K562 (cell line): Measurements from ENCODE around the gene RBKS. TPM values are rescaled to one million over a fixed set of nuclear protein-coding genes. Genes with fewer than 3 reads are reported as not detected.

Experiments
- ATAC-seq: fragments of 200-7000 bp; cut with Tn5 transposase; 3 replicates; pipeline ENCODE4 v1.9.1; 2020; ENCODE audit warnings: moderate library complexity
- BruUV-seq: library from RNA; stranded (reverse); fragments of 400-500 nt; replicated peaks from 2 replicates; lab custom pipeline; 2021; lab: Mats Ljungman, UMichigan
- CTCF ChIA-PET: fragments of 300-600 bp; formaldehyde crosslinking; extraction: SDS; loops from one replicate; lab custom pipeline; 2021; ENCODE audit warnings: low intra/inter-chr PET ratio; lab: Yijun Ruan, JAX
- POLR2A ChIA-PET: fragments of 300-600, 350-650 bp; sonication (Branson Sonifier 250); formaldehyde crosslinking; extraction: SDS; loops from one replicate; lab custom pipeline; 2021; ENCODE audit warnings: antibody characterized with exemption, inconsistent platforms; lab: Yijun Ruan, JAX
- DNase-seq, 4 experiments: peaks; one replicate each; pipeline versions ENCODE4 v3.0.0 to v3.0.0-alpha.2; 2011 to 2018; ENCODE audit warnings: low spot score in 3 of 4, mixed read lengths in 3 of 4; ENCODE audit errors: extremely low read depth in 1 of 4
- FAIRE-seq: peaks from 2 replicates; lab custom pipeline; 2011; peaks lifted over from hg19 to GRCh38; lab: Jason Lieb, UNC
- H2AFZ ChIP-seq: 2 replicates; pipeline ENCODE4 v1.6.0; 2011; ENCODE audit warnings: low read depth, low read length, control low read depth, inconsistent platforms
- H3K27ac ChIP-seq: fragments of 200-600 bp; 3 replicates; pipeline ENCODE4 v1.8.0; 2011; ENCODE audit warnings: low read depth, mild to moderate bottlenecking, control low read depth, inconsistent platforms, low read length, moderate library complexity, mixed read lengths; ENCODE audit errors: extremely low read depth
- H3K27me3 ChIP-seq, 2 experiments: fragments of 300-600 bp in 1 of 2; 2 replicates in 1 of 2; 3 replicates in 1 of 2; pipeline versions ENCODE4 v1.6.0 to v1.8.0; 2011; ENCODE audit warnings: inconsistent platforms in 2 of 2, low read length in 2 of 2, mild to moderate bottlenecking in 1 of 2, mixed read lengths in 1 of 2, moderate library complexity in 1 of 2; ENCODE audit not compliant: control insufficient read depth in 2 of 2, insufficient read depth in 2 of 2
- H3K36me3 ChIP-seq: fragments of 300-600 bp; 3 replicates; pipeline ENCODE4 v1.8.0; 2011; ENCODE audit warnings: mild to moderate bottlenecking, low read length, inconsistent platforms; ENCODE audit not compliant: control insufficient read depth, insufficient read depth
- H3K4me1 ChIP-seq, 2 experiments: fragments of 200-600 bp in 1 of 2; replicated peaks in 1 of 2; 2 replicates in 1 of 2; 3 replicates in 1 of 2; pipeline versions ENCODE4 v1.5.1 to v1.8.0; 2011; ENCODE audit warnings: inconsistent platforms in 2 of 2, low read length in 2 of 2, mild to moderate bottlenecking in 1 of 2, mixed read lengths in 1 of 2, moderate library complexity in 1 of 2; ENCODE audit not compliant: control insufficient read depth in 2 of 2, insufficient read depth in 2 of 2
- H3K4me2 ChIP-seq: 2 replicates; pipeline ENCODE4 v1.6.1; 2011; ENCODE audit warnings: low read length, control low read depth, inconsistent platforms, mixed read lengths; ENCODE audit not compliant: insufficient read depth
- H3K4me3 ChIP-seq: fragments of 200-600 bp; sonication (generic), shearing (Covaris generic); 2 replicates; pipeline ENCODE4 v1.5.1; 2016; ENCODE audit warnings: control low read depth, inconsistent platforms
- H3K79me2 ChIP-seq: fragments of 200-600 bp; 3 replicates; pipeline ENCODE4 v1.8.0; 2011; ENCODE audit warnings: low read length, inconsistent platforms; ENCODE audit not compliant: control insufficient read depth, insufficient read depth
- H3K9ac ChIP-seq, 2 experiments: 2 replicates each; pipeline versions ENCODE4 v1.6.0 to v1.6.1; 2011; ENCODE audit warnings: low read depth in 2 of 2, low read length in 2 of 2, control low read depth in 1 of 2, inconsistent platforms in 1 of 2, mild to moderate bottlenecking in 1 of 2, mixed read lengths in 1 of 2; ENCODE audit not compliant: insufficient read depth in 1 of 2
- H3K9me1 ChIP-seq: one replicate; pipeline ENCODE4 v1.6.0; 2011; ENCODE audit warnings: inconsistent platforms, mild to moderate bottlenecking, low read length, moderate library complexity; ENCODE audit not compliant: control insufficient read depth, insufficient read depth
- H3K9me3 ChIP-seq: replicated peaks from 2 replicates; pipeline ENCODE4 v1.5.1; 2011; ENCODE audit warnings: low read depth, low read length, inconsistent platforms; ENCODE audit not compliant: control insufficient read depth, insufficient read depth
- H4K20me1 ChIP-seq: replicated peaks from 2 replicates; pipeline ENCODE4 v1.6.1; 2011; ENCODE audit warnings: low read length, inconsistent platforms, mixed read lengths; ENCODE audit not compliant: control insufficient read depth, insufficient read depth
- AFF4 ChIP-seq: sonication (generic); formaldehyde crosslinking; IDR thresholded peaks from 2 replicates; pipeline ENCODE4 v1.8.0; 2023; ENCODE audit warnings: mild to moderate bottlenecking, missing genetic modification reagents
- CBX1 ChIP-seq: sonication (generic); IDR thresholded peaks from 2 replicates; pipeline ENCODE4 v1.6.1; 2016; ENCODE audit warnings: antibody characterized with exemption, low read depth, mild to moderate bottlenecking
- CCNT2 ChIP-seq: IDR thresholded peaks from 2 replicates; pipeline ENCODE4 v1.6.1; 2011; ENCODE audit warnings: borderline replicate concordance, low read depth, mild to moderate bottlenecking, moderate library complexity, mixed read lengths, low read length; ENCODE audit not compliant: insufficient read length; ENCODE audit errors: extremely low read depth
- FOXO4 ChIP-seq: fragments of 450-650 bp; formaldehyde crosslinking; IDR thresholded peaks from 2 replicates; pipeline ENCODE4 v1.4.0; 2020; ENCODE audit warnings: mild to moderate bottlenecking, moderate library complexity
- KDM2B ChIP-seq: fragments of 250-450 bp; sonication (Bioruptor Pico); IDR thresholded peaks from 2 replicates; pipeline ENCODE4 v1.8.0; 2021; ENCODE audit warnings: mild to moderate bottlenecking, moderate library complexity
- MLX ChIP-seq, 2 experiments: fragments of 450-650 bp in 1 of 2; sonication (generic) in 1 of 2; formaldehyde crosslinking; conservative IDR thresholded peaks; 2 replicates each; pipeline versions ENCODE4 v1.4.0 to v1.8.1; 2020 to 2022; ENCODE audit warnings: mild to moderate bottlenecking in 1 of 2, missing genetic modification reagents in 1 of 2
- MTF1 ChIP-seq: fragments of 250-450 bp; sonication (Bioruptor Pico); IDR thresholded peaks from 2 replicates; pipeline ENCODE4 v1.9.0; 2021; ENCODE audit warnings: moderate library complexity, mild to moderate bottlenecking, inconsistent platforms, borderline replicate concordance
- NFIC ChIP-seq: fragments of 450-650 bp; IDR thresholded peaks from 2 replicates; pipeline ENCODE4 v1.6.1; 2017; ENCODE audit warnings: mild to moderate bottlenecking, inconsistent platforms
- NR1H2 ChIP-seq: sonication (generic); formaldehyde crosslinking; IDR thresholded peaks from 2 replicates; pipeline ENCODE4 v1.4.0; 2020; ENCODE audit warnings: mild to moderate bottlenecking, missing genetic modification reagents
- PHF8 ChIP-seq: fragments of 200-600 bp; sonication (generic); IDR thresholded peaks from 2 replicates; pipeline ENCODE4 v1.6.1; 2012; ENCODE audit warnings: mixed run types, mild to moderate bottlenecking, inconsistent platforms, low read length, moderate library complexity, borderline replicate concordance
- PURB ChIP-seq: sonication (generic); formaldehyde crosslinking; IDR thresholded peaks from 2 replicates; pipeline ENCODE4 v1.9.0; 2021; ENCODE audit warnings: low read depth, mild to moderate bottlenecking, missing genetic modification reagents
- RBBP5 ChIP-seq: fragments of 200-600 bp; sonication (generic); IDR thresholded peaks from 2 replicates; pipeline ENCODE4 v1.6.1; 2012; ENCODE audit warnings: borderline replicate concordance, mild to moderate bottlenecking, low read length, control low read depth, inconsistent platforms; ENCODE audit not compliant: insufficient read depth, poor library complexity, severe bottlenecking
- RBM17 ChIP-seq: fragments of 200-400 bp; formaldehyde crosslinking; IDR thresholded peaks from 2 replicates; pipeline ENCODE4 v1.6.1; 2017; ENCODE audit warnings: low read depth, mild to moderate bottlenecking, low read length, borderline replicate concordance
- SRF ChIP-seq, 2 experiments: fragments of 250-450, 450-650 bp in 1 of 2; sonication (Bioruptor Pico) in 1 of 2; sonication (generic) in 1 of 2; formaldehyde crosslinking; IDR thresholded peaks; 2 replicates each; pipeline versions ENCODE4 v1.5.0 to v1.5.1; 2020 to 2022; ENCODE audit warnings: mild to moderate bottlenecking in 1 of 2, missing genetic modification reagents in 1 of 2
- SUPT5H ChIP-seq: fragments of 450-650 bp; IDR thresholded peaks from 2 replicates; pipeline ENCODE4 v1.6.1; 2016
- ZBED1 ChIP-seq: IDR thresholded peaks from 2 replicates; pipeline ENCODE4 v1.6.1; 2014
- ZNF695 ChIP-seq: fragments of 450-650 bp; formaldehyde crosslinking; IDR thresholded peaks from 2 replicates; pipeline ENCODE4 v1.4.0; 2020; ENCODE audit warnings: mild to moderate bottlenecking, moderate library complexity
- in situ Hi-C: fragments of 300-500 bp; cut with MboI; formaldehyde crosslinking; loops from 4 replicates; pipeline ENCODE4 v1.15.0; 2018; ENCODE audit warnings: inconsistent platforms, mixed read lengths
- intact Hi-C: fragments of 100-400 bp; cut with micrococcal nuclease; formaldehyde crosslinking; loops from 2 replicates; pipeline ENCODE4 v1.14.2; 2022
- polyA plus RNA-seq, 8 experiments: library from polyadenylated mRNA; depleted of rRNA in 4 of 8; stranded (reverse) in 5 of 8; unstranded in 3 of 8; fragments of >200 nt; fragmentation: Nextera tagmentation in 2 of 8; fragmentation: Illumina TruSeq in 1 of 8; extraction: Ambion mirVana in 2 of 8; extraction: Trizol in 1 of 8; gene quantifications; 2 replicates each; pipeline versions ENCODE4 v1.2.1 to v1.2.3, GENCODE V29; 2011 to 2014; ENCODE audit warnings: inconsistent platforms in 1 of 8, missing spikeins in 1 of 8
- total RNA-seq, 7 experiments: library from RNA; depleted of rRNA in 6 of 7; stranded (reverse); fragments of >200 nt in 6 of 7; fragmentation: Illumina TruSeq in 2 of 7; extraction: Trizol in 2 of 7; gene quantifications; 2 replicates each; pipeline versions ENCODE4 v1.2.1 to v1.2.3, GENCODE V29; 2011 to 2021; ENCODE audit warnings: low replicate concordance in 1 of 7

The RBKS gene
- total and polyA plus RNA-seq, 9 of the 15 experiments (the other 6 are each of a cell fraction or from before 2014, with no cell fraction given), result 0.06 to 0.39 (median 0.19) TPM

GRCh38 chr2:27915874-27916273 lies 25.7 kb upstream of the RBKS start:
- no peaks in the 10 kb centered on the region for H3K79me2 ChIP-seq
- BruUV-seq, result no TSS peak
- no peaks in the 10 kb centered on the region for H3K9me1 ChIP-seq
- H3K27ac ChIP-seq, result no peak overlapping the region
- ATAC-seq (no peak), DNase-seq (no peak), FAIRE-seq (no peak)
- no peak overlapping the region for H3K4me3 ChIP-seq
- no peak overlapping the region for H3K9ac ChIP-seq
- CTCF ChIA-PET, result no interaction called here
- in situ Hi-C loops, result no loop called here
- intact Hi-C loops, result no loop called here
- H3K9me3 ChIP-seq, result no peaks in the 10 kb centered on the region
- POLR2A ChIA-PET, result interaction anchor here (0.5 to 1.4 kb wide), 3 partner anchors 8 to 230 kb away, joined by 3 to 4 read pairs (median 3); no protein-coding TSS in a partner anchor
- H4K20me1 ChIP-seq, result no peaks in the 10 kb centered on the region
- no peaks in the 10 kb centered on the region; a peak in 2 of 5 replicates for H3K4me1 ChIP-seq
- H3K27me3 ChIP-seq, result no peaks in the 10 kb centered on the region
- H2AFZ ChIP-seq, result no peak overlapping the region
- no peak overlapping the region for H3K4me2 ChIP-seq
- H3K36me3 ChIP-seq, result no peaks in the 10 kb centered on the region
- TF ChIP-seq MLX (CRISPR knock-in tag; conservative IDR thresholded peaks at IDR 0.05), result no peak
- no peak for TF ChIP-seq CCNT2
- TF ChIP-seq ZNF695 (CRISPR knock-in tag), result no peak
- TF ChIP-seq SRF (CRISPR knock-in tag; IDR thresholded peaks at IDR 0.05), result no peak
- no peak for TF ChIP-seq ZBED1
- no peak for TF ChIP-seq PHF8
- no peak for TF ChIP-seq NR1H2
- TF ChIP-seq KDM2B (CRISPR knock-in tag), result no peak
- no peak for TF ChIP-seq SUPT5H
- TF ChIP-seq RBM17, result no peak
- no peak for TF ChIP-seq AFF4 (CRISPR knock-in tag)
- TF ChIP-seq PURB (CRISPR knock-in tag), result no peak
- TF ChIP-seq RBBP5, result no peak
- no peak for TF ChIP-seq CBX1
- no peak for TF ChIP-seq FOXO4
- no peak for TF ChIP-seq MTF1
- TF ChIP-seq NFIC, result no peak
